NOMO-1 treated with DMSO at 0.1 percent for 48 hours (cell line): Measurements from ENCODE around the gene ULK3.

Experiments
- DNase-seq: peaks from one replicate; lab custom pipeline; 2025; ENCODE audit not compliant: unreplicated experiment; lab: John Stamatoyannopoulos, UW

The ULK3 gene

DNA sequence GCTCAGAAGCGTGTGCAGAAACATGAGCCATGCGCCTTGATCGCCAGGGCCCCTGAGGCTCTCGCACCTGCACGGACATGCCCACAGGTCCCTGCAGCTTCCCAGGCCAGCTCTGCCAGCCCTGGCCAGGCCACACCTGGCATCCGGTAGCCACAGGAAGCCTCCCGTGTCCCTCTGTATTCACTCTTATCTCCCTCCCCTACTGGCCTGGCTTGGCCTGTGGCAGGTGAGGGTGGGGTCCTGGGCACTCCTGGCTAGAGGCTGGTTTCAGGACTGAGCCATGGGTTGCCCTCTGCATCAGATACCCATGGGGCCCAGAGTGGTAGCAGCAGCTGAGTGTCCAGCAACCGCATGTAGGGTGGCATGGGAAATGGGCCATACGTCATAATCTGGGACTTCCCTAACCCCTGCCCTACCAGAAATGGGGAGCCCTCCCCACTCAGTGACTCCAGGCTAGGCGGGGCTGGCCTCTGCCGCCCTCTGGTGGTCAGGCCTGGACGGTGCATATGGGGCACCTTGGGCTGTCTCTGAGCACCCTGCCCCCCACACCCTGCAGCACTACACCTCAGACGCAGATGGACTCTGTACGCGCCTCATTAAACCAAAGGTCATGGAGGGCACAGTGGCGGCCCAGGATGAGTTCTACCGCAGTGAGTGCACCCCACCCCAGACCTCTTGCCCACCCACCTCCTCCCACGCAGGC is 42.9 kb downstream of the ULK3 start:
- DNase-seq = peak; percentile 86

DNA sequence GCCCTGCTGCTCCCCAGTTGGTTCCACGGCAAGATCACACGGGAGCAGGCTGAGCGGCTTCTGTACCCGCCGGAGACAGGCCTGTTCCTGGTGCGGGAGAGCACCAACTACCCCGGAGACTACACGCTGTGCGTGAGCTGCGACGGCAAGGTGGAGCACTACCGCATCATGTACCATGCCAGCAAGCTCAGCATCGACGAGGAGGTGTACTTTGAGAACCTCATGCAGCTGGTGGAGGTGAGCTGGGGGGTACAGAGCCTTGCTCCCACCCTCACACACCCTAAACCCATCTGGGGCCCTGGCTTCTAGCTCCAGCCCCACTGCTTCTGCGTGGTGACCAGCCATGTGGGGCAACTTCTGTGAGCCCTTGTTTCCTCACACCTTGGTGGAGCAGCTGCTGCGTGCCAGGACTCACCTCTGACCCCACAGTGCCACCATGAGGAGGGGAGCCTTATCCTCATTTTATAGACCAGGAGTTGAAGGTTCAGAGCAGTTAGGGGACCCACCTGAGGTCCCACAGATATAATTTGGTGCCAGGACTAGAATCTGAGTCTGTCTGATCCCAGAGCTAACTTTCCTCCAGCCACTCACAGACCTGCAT is 43.6 kb downstream of the ULK3 start:
- peak; percentile 49 for DNase-seq

DNA sequence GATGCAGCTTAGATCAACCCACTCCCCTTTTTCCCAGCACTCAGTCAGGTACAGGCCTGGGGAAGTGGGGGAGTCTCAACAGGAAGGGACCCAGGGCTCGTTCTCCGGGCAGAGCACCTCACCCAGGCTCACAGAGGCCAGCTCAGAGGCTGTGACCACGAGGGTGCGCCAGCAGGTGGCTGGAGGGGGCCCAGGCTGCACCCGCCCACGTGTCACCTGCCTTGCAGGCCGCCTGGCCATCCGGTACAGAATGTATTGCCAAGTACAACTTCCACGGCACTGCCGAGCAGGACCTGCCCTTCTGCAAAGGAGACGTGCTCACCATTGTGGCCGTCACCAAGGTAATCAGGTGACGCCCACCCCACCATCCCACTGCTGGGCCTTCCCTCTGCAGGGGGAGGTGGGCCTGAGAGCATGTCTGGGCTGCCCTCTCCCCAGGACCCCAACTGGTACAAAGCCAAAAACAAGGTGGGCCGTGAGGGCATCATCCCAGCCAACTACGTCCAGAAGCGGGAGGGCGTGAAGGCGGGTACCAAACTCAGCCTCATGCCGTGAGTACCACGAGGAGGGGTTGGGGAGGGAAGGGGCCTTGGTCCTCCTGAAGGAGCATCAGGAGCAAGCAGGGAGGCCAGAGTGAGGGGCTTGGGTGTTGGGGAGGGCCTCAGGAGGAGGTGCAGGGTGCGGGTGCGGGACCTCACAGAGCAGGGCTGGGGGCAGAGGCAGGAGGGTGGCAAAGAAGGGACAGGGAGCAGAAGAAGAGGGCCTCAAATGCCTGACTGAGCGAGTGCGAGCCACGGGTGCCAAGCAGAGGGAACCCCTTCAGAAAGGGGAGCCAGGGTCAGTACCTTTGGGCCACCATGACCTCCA is 44.3 kb downstream of the ULK3 start:
- no peak for DNase-seq

DNA sequence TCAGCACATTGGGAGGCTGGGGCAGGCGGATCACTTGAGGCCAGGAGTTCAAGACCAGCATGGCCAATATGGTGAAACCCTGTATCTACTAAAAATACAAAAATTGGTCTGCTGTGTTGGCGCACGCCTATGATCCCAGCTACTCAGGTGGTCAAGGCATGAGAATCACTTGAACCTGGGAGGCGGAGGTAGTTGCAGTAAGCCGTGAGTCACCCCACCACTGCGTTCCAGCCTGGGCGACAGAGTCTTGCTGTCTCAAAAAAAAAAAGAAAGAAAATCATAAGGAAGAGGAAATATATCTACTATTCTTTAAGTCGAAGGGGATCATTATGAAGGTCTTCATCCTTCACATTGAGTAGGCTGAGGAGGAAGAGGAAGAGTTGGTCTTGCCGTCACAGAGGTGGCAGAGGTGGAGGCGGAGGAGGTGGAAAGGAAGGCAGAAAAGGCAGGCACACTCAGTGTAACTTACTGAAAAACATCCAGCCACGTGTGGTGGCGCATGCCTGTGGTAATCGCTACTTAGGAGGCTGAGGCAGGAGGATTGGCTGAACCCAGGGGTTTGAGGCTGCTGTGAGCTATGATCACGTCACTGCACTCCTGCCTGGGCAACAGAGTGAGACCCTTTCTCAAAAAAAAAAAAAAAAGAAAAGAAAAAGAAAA is 46.9 kb downstream of the ULK3 start:
- no peak for DNase-seq

DNA sequence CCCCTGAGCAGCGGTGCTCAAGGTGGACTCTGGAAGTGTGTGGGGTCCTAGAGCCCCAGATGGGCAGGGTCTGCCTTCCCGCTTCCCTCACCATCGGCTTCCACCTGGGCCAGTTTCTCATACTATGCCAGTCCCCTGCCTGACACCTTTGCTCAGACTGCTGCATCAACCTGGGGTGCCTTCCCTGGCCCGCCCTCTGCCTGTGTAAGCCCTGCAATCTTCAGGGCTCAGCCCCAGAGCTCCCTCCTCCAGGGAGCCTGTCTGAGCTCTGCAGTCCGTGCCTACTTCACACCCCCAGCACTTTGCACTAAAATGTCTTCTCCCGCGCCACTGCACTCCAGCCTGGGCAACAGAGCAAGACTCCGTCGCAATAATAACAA is 48.0 kb downstream of the ULK3 start:
- DNase-seq = no peak

DNA sequence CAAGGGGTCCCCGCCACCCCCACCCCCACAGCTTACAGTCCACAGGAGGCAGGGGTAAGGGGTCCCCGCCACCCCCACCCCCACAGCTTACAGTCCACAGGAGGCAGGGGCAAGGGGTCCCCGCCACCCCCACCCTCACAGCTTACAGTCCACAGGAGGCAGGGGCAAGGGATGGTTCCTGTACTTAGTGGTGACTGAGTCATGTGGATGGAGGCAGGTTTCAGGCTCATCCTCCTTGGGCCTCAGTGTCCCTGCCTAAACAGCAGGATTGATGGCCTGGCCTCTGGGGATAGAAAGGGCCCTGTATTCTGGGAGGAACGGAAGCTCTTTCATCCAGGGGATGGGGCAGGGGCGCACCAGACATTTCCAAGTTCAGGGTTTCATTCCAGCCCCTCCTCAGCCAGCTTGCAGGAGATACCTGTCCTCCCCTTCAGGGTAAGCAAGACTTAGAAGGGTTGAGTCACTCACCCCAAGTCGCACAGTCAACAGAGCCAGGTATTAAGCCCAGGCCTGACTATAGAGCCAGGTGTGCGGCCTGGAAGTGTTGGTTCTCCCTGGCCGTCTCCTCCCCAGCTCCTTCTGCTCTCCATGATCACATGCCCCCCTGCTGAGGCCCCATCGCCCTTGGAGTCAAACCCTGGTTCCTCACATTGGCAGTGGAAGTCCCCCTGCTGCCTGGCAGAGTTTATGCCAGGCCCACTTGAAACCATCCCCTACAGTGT is 48.5 kb downstream of the ULK3 start:
- no peak for DNase-seq

DNA sequence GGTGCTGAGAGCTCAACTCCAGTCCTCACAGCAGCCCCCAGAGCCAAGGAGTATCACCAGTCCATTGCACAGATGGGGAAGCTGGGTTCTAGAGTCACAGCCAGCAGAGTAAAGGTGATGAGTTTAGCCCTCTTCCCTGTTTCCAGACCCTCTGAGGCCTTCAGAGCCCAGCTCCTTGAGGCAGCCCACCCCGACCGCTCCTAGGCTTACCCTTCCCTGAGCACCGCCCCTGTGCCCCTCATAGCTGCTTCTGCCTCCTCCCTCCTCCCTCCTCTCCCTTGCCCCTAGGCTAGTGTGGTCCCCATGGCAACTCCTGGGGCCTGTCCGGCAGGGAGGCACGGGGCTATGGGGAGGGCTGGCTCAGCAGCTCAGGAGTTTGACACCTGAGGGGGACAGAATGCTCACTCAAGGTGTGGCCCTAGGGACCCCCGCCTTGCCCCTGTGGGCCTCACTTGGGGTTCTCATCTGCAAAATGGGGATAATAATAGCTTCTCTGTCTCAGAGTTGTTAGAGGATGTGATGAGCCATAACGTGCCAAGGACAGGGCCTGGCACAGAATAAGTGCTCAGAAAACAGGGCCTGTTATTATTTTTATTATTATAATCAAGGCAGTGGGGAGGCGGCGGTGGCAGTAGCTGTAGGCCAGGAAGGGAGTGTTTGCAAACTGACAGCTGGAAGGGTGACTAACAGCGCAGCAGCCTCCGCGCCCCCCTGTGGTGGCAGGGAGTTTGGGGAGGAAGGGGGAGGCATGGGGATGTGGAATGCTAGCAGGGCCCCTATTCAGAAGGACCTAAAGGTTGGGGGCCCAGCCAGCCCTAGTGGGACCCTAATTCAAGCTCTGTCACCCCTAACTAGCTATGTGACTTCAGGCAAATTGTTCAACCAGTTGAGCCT is 49.6 kb downstream of the ULK3 start:
- DNase-seq = no peak

DNA sequence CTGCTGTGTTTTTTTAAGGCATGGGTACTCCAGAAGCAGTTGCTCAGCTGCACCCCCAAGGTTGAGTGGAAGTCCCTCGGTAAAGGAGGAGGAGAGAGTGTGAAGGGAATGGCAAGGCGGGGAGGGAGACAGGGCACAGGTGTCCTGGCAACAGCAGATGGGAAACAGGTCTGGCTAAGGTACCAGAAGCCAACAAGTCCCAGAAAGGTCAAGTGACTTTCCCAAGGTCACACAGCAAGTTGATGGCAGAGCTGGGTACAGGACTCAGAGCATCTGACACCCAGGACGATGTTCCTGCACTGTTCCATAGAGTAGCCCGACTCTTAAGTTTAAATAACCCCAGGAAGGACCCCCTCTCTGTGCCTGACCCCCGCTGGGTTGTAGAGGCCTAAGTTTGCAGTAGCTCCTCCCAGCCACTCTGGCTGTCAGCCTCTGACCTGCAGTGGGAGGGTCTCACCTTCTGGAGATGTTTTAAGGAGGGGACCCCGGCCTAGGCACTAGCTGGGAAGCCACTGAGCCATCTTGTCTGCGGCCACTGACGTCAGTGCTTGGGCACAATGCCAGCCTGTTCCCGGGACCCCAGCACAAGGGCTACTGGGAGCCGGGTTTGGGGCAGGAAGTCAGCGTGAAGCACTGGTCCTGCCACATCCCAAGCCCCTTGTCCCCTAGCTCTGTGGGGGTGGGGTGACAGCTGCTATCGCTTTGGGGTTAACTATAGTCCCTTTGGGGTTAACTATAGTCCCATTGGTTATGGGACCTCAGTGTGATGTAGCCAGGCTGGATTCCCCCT is 50.5 kb downstream of the ULK3 start:
- no peak for DNase-seq

DNA sequence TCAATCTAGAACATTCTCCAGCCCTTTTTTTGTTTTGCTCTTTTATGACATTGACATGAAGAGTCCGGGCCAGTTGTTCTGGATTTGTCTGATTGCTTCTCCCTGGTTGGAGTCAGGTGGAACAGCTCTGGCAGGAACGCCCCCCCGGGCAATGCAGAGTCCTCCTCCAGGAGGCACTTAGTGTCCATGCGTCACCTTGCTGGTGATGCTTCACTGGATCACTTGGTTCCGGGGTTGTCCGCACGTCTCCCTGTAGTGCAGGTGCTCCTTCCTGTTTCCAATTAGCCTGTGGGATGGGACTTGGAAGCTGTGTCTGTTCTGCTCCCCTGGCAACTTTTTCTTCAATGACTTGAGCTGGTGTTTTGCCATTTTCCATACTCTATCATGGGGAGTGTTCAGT is 51.3 kb downstream of the ULK3 start:
- DNase-seq = no peak

DNA sequence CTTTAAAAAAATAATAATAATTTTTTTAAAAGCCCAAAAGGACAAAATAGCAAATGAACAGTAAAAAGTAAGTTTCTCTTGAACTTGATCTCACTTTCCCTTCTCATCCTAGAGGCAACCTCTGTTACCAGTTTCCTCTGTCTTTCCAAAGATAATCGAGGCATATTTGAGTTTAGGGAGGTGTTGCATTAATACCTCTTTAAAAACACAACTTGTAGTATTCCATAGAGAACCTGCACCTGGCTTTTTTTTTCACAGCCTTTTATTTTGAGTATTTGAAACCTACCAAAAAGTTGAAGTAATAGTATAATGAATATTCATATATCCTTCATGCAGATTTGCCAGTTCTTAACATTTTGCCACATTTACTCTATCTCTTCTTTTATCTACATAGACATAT is 51.9 kb downstream of the ULK3 start:
- no peak for DNase-seq

DNA sequence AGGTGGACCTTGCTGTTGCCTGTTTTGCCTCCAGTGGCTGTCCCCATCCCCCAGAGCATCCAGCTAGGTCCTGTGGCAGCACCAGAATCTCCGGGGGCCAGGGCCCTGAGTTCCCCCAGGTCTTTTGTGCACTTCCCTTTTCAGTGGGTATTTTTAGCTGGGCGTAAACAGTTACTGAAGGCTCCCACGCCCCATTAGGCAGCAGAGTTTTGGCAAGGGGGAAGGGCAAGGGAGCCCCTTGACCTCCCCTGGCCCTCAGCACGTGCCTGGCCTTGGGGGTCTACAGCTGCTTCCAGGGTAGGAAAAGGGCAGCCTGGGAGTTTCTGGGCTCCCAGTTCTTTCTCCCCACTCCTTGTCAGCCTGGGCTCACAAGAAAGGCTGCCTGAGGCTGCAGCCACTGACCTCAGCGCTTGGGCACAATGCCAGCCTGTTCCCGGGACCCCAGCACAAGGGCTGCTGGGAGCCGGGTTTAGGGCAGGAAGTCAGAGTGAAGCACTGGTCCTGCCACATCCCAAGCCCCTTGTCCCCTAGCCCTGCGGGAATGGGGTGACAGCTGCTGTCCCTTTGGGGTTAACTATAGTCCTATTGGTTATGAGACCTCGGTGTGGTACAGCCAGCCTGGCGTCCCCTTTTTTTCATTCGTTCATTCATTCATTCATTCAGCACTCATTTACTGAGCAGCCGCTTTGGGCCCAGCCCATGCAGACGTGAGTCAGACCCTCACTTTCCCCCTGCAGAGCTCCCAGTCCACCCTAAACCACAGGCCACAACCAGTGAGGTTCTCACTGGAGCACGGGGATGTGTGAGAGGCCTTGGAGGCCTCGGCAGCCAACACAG is 52.7 kb downstream of the ULK3 start:
- DNase-seq = peak; percentile 85

DNA sequence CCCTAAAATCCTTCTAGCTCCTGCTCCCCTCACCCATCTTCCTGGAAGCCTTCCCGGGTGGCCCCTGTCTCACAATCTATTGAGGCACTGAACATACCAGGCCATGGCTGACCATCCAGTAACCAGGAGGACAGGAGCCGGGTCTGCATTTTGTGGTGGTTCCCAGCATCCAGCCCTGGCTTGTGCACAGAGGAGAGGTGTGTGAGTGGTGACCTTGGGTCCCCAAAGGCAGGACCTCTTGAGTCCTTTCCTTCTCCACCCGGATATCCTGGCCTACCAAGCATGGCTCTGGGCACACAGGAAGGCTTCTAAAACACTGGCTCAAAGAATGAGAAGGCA is 53.2 kb downstream of the ULK3 start:
- no peak for DNase-seq

DNA sequence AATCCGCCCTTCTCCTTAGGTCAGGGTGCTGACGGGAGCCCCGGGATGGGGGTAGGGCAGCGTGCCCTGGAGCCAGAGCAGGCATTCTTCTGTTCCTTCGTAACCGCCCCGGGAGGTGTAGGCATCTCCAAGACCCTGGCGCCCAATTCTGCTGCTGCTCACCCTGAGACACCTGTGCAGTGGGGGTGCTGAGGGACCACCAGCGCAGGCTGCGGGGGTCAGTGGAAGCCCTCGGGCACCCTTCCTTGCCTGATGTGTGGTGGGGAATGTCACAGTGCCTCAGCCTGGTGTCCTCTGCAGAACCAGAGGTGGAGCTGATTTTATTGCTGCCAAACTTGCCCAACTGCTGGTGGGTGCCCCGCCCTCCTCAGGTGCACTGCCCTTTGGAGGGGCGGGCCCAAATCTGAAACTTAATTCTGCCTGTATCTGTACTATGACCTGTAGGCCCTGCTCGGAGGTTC is 53.8 kb downstream of the ULK3 start:
- DNase-seq = peak; percentile 49

DNA sequence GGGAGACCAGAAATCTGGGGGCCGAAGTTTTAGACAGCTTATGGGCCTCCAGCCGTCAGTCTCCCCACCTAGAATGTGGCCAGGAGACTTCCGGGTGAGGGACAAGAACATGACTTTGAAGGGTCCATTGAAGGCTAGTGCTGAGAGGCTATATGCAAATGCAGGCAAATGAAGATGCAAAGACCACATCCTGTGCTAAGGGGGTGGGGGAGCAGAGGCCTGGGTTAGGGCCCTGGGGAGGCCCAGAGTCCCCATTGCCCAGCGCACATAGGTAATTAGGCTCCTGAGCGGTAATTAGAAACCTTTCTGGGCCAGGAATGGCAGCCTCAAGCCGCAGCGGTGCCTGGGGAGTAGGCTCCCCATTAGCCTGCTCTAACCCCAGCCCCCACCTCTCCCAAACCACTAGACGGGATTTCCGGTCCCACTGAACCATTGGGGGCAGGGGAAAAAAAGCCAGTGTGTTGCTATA is 54.2 kb downstream of the ULK3 start:
- peak; percentile 47 for DNase-seq

DNA sequence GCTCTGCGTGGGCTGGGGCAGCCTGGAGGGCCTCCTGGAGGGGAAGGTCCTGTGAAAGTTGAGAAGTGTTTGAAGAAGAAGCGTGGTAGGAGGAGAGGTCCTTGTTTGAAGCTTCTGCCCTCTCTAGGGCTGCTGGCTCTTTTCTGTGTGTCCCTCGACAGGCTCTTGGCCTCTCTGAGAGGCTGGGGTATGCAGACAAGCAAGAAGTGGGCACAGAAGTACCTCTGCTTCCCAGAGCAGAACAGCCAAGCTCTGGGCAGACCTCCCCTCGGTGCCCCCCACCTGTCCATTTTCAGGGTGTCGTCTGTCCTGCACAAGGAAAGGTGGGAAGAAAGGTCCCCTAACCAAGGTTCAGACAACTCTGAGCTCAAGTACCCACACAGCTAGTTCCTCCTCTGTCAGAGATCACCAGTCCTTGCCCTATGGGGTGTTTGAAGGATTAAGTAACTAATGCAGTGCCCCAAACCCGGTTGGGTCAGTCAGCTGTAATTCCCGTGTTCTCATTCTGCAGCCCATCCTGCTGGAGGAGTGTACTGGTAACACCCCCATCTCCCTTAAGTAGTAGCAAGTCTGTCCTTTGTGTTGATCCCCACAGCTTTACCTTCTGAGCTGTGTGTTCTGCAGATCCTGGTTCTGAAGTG is 54.8 kb downstream of the ULK3 start:
- DNase-seq = peak; percentile 24

DNA sequence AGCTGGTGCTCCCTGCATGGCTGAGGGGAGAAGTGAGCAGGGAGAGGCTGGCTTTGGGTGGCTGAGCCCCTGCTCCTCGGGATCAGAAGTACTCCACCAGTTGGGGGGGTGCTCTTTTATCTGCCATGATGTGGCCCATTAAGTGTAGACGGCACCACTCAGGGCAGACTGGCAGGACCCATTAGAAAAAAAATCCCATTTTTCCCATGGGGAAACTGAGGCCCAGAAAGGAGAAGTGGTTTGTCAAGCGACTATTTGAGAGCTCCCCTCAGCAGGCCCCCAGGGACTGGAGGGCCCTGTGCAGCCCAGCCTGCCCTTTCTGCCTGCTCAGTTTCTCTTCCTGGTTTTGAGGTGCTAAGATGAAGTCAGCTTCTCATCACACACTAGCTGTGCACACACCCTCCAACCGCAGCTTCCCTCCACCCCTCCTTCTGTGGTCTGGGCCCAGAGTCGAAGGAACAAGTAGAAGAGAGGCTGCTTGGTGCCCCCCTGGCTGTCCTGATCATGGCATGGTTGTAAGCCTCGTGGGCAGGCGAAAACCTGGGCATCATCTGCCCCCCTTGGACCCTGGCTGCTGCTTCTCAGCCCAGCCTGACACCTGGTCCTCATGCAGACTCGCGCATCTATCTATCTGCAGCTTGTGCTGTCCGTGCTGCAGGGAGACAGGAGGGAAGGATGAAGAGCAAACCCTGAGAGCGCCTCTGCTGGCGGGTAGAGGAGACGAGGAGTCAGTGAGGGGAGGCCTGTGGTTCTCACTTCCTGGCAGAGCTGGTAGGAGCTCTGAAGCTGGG is 55.5 kb downstream of the ULK3 start:
- peak; percentile 99 for DNase-seq
